DMS114 treated with DMSO at 0.1 percent for 48 hours (cell line): ENCODE results near the gene SSU72.
"Not testable (repeated sequence)": the region's sequence is repeated elsewhere in the genome, so short reads cannot be mapped to it uniquely, and the experiment has no call there.

ENCODE experiments used
- DNase-seq: peaks from one replicate; lab custom pipeline; 2025; ENCODE audit not compliant: unreplicated experiment; lab: John Stamatoyannopoulos, UW

The SSU72 gene

DNA sequence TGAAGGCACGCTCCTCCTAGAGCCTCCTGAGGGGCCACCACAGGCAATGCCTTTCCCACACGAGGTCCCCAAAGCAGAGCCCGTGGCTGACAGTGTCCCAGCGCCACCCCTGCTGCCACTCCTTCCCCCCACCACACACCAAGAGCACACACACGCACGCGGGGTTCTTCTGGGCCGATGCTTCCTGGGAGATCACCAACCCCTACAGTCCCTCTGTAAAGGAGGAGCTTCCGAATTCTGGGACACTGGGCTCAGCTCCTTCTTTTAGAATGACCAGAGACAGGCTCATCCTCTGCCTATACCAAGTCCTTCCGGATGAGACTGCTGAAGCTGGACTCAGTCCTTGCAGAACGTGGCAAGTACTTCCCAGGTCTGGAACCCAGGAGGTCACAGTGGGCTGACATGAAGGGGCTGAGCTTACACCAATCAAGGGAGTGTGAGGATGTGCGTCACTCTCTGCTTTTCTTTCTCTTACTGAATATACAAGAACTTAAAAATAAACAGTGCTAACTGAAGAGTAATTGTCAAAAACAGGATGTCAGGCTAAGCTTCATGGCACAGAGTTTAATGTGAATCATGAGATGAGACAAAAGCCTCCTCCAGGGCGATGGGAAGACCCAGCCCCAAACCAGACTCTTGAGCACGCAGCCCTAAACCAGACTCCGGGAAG is 12.7 kb downstream of the SSU72 start:
- no peak for DNase-seq

GRCh38 chr1:1560178-1560577 is 14.5 kb downstream of the SSU72 start:
- DNase-seq, result no peak

DNA sequence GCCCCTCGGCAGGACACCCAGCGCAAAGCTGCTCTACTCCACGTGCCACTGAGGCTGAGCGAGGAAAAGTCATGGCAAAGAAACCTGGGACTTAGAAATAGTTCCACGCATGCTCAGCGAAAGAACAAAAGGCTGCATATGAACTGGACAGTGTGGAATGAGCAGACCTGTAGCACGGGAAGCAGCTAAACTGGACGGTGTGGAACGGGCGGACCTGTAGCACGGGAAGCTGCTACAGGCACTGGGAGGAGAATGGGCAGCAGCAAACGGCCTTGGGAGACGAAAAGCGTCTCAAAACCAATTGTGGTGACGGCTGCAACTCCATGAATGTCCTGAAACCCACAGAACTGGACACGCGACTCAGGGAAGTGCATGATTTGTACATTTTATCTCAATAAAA is 15.6 kb downstream of the SSU72 start:
- DNase-seq, result no peak

DNA sequence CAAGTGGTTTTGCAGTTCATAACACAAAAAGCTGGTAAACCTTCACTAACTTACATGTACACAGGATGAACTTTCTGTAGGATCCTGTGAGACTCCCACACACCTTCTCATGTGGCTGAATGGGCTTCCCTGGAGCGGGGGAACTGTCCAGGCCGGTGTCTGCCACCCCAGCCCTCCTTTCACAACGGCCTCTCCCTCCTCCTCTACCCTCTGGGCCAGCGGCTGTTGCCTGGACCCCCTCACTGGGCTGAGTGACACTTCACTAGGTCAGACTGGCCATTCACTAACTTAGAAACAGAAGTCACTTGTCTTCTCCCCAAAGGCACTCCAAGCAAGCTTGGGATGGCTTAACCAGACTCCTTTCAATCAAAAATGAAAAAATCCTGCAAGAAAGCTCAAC is 16.1 kb downstream of the SSU72 start:
- DNase-seq, result no peak

GRCh38 chr1:1557688-1558087 is 17.0 kb downstream of the SSU72 start:
- not testable (repeated sequence) for DNase-seq

GRCh38 chr1:1556961-1557360 is 17.7 kb downstream of the SSU72 start:
- not testable (repeated sequence) for DNase-seq

DNA sequence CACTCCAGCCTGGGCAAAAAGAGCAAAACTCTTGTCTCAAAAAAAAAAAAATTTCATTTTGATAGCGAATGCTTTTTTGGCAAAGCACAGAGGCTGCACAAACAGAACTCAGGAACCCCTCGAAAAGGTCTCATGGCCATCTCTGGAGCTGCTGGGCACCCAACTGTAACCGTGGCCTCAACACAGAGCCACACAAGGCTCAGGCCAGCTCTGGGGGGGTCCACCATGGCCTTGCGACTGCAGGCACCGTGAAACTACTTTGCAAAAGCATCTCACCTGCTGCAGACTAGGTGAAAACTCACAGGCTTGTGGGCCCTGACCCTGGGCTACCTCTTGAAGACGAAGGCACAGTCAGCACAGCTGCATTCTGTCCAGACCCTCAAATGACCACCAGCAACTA is 18.2 kb downstream of the SSU72 start:
- no peak for DNase-seq

GRCh38 chr1:1554926-1555915 is 19.4 kb downstream of the SSU72 start:
- DNase-seq, result no peak

GRCh38 chr1:1554550-1554925 is 20.1 kb downstream of the SSU72 start:
- DNase-seq, result no peak

GRCh38 chr1:1553821-1554494 is 20.7 kb downstream of the SSU72 start:
- DNase-seq, result no peak

GRCh38 chr1:1552263-1552639 is 22.4 kb downstream of the SSU72 start:
- DNase-seq, result no peak

DNA sequence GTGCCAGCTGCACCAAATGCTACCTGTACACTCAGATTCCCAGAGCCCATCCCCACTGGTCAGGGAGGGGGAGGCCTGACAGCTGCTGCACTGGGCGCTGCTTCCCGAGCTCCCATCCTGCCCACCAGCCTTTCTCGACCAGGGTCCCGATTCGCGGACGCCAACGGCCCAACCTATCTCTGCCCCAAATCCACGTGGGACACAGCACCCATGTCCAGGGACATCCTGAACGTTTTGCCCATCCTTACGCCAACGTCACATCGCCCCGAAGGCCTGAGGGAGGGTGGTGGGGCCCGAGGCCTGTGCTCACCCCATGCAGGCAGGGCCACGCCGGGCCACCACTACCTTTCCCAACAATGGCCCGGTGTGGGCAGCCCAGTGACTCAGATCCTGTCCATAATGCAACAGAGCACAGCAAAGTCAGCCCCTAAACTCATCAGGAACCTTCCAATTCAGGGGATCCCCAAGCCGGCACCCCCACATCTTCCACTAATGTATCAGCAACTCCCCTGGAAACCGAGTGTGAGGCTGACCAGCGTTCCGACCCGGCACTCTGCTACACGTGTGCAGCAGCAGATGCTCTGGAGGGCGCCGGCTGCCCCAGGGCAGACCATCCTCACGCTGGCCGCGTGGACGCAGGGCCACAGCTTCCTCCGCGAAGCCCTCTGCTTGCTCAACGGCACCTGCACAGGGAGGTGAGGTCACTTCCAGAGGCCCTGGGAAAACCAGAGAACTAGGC is 23.0 kb downstream of the SSU72 start:
- no peak for DNase-seq

GRCh38 chr1:1550591-1551432 is 23.9 kb downstream of the SSU72 start:
- peak; percentile 19 for DNase-seq

- DNase-seq, result no peak
These were observed 24.6 kb downstream of the SSU72 start for GRCh38 chr1:1550087-1550486.

DNA sequence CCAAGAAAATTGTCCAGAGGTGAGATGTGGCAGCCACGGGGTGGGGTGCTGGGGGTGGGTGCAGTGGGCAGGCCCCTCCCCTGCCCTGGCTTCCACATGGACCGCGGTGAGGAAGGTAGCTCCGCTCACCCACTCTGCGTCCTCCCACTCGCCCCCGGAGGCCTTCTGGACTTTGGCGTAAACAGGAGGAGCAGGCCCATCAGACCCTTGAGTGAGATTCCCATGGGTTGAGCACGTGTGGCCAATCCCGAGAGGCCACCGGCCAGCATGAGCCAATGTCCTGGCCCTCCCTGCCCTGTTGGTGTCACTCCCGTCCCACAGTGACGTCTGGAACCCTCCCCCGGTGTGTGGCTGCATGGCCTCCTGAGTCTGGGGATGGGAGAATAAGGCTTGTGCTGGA is 26.1 kb downstream of the SSU72 start:
- DNase-seq, result no peak

GRCh38 chr1:1547476-1547875 is 27.2 kb downstream of the SSU72 start:
- DNase-seq, result no peak

GRCh38 chr1:1547011-1547410 is 27.7 kb downstream of the SSU72 start:
- no peak for DNase-seq

DNA sequence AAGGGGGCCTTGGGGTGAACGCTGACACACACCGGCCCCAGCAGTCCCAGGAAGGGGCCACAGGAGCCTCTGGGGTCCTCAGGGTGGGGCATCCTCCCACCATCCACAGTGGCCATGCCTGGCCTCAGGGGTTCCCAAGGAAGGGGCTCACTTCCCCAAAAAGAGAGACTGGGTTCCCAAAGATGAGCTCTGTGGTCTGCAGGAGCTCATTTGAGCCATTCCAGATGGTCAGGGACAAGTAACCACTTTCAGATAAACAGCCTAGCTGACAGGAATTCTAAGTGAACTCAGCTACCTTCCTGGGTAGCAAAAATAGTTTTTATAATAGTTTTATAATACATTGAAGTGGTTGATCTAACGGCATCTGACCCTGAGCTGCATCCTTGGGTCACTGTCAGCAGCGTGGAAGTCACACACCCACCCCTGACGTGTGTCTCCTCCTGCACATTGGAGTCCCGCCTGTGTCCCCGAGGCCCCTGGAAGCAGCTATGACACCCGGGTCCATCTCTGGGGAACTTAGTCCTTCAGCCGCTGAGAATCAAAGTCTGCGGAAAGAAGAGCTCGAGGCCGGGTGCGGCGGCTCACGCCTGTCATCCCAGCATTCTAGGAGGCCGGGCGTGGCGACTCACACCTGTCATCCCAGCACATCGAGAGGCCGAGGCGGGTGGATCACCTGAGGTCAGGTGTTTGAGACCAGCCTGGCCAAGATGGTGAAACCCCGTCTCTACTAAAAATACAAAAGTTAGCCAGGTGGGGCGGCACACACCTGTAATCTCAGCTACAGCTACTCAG is 28.5 kb downstream of the SSU72 start:
- no peak for DNase-seq

DNA sequence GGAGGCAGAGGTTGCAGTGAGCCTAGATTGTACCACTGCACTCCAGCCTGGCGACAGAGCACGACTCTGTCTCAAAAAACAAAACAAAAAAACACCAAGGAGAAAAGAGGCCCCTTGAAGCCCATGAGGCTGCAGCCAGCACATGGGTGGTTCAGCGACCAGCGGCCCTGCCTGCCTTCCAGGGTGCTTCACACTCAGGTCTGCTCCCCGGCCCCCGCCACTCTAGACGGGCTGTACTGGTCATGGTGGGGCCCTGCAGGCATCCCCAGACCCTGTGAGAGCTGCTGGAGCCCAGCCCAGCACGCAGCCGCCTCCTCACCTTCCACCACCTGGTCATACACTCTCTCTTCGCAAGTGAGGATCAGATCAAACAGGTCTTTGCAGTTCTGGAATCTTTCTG is 30.1 kb downstream of the SSU72 start:
- DNase-seq, result no peak
